Measurements from ENCODE around the gene PKN3.

Gene PKN3

GRCh38 chr9:128733256-128733655 is 31.0 kb downstream of the PKN3 start:
- Histone ChIP-seq H3K9me3 (replicated peaks; ENCODE audit: insufficient read depth, low read length) (no peaks in the 10 kb centered on the region), H2AFZ (ENCODE audit: low read length) (no peak overlapping the region), H3K27ac (ENCODE audit: low read length) (no peak overlapping the region), H3F3A (ENCODE audit: insufficient read depth, low read length) (no peaks in the 10 kb centered on the region), H3K4me1 (ENCODE audit: low read length) (no peaks in the 10 kb centered on the region), H3K9ac (ENCODE audit: low read length) (no peak overlapping the region), H3K36me3 (replicated peaks; ENCODE audit: insufficient read depth, low read length) (no peaks in the 10 kb centered on the region), H3K79me2 (ENCODE audit: low read length) (no peaks in the 10 kb centered on the region), H4K20me1 (ENCODE audit: insufficient read depth, low read length) (no peaks in the 10 kb centered on the region), H3K9me2 (replicated peaks; ENCODE audit: insufficient read depth, low read length) (no peaks in the 10 kb centered on the region), H3K4me2 (ENCODE audit: low read depth, low read length) (no peak overlapping the region), H3K4me3 (ENCODE audit: low read length) (no peak overlapping the region), H3K27me3 (replicated peaks; ENCODE audit: insufficient read depth, low read length) (no peaks in the 10 kb centered on the region)
- TF ChIP-seq CTCF (IDR thresholded peaks at IDR 0.05; ENCODE audit: low read length), result peak; percentile 29
- no peak for TF ChIP-seq EZH2 (optimal IDR thresholded peaks at IDR 0.05; ENCODE audit: low read depth, low read length)
- no peak for DNase-seq

- H3K27ac ChIP-seq (ENCODE audit: low read length), result no peak overlapping the region
- H3K4me3 ChIP-seq (ENCODE audit: low read length), result no peak overlapping the region
- H3K9me2 ChIP-seq (replicated peaks; ENCODE audit: insufficient read depth, low read length), result no peaks in the 10 kb centered on the region
- no peaks in the 10 kb centered on the region for H3K4me1 ChIP-seq (ENCODE audit: low read length)
- H3K9ac ChIP-seq (ENCODE audit: low read length), result no peak overlapping the region
- H3K36me3 ChIP-seq (replicated peaks; ENCODE audit: insufficient read depth, low read length), result no peaks in the 10 kb centered on the region
- no peaks in the 10 kb centered on the region for H3K27me3 ChIP-seq (replicated peaks; ENCODE audit: insufficient read depth, low read length)
- H3K4me2 ChIP-seq (ENCODE audit: low read depth, low read length), result no peak overlapping the region
- H3K79me2 ChIP-seq (ENCODE audit: low read length), result no peaks in the 10 kb centered on the region
- H2AFZ ChIP-seq (ENCODE audit: low read length), result no peak overlapping the region
- TF ChIP-seq CTCF (IDR thresholded peaks at IDR 0.05; ENCODE audit: low read length) (no peak), EZH2 (optimal IDR thresholded peaks at IDR 0.05; ENCODE audit: low read depth, low read length) (no peak), EZH2phosphoT487 (IDR thresholded peaks at IDR 0.05; ENCODE audit: low read length) (no peak)
- no peaks in the 10 kb centered on the region for H3K9me3 ChIP-seq (replicated peaks; ENCODE audit: insufficient read depth, low read length)
- no peak for DNase-seq
- no peaks in the 10 kb centered on the region for H3F3A ChIP-seq (ENCODE audit: insufficient read depth, low read length)
- H4K20me1 ChIP-seq (ENCODE audit: insufficient read depth, low read length), result no peaks in the 10 kb centered on the region
Observed at GRCh38 chr9:128735373-128735772, 33.1 kb downstream of the PKN3 start.

- Histone ChIP-seq H3K27ac (ENCODE audit: low read length) (no peak overlapping the region), H3K27me3 (replicated peaks; ENCODE audit: insufficient read depth, low read length) (no peaks in the 10 kb centered on the region), H2AFZ (ENCODE audit: low read length) (no peak overlapping the region), H3F3A (ENCODE audit: insufficient read depth, low read length) (no peaks in the 10 kb centered on the region), H3K4me2 (ENCODE audit: low read depth, low read length) (no peak overlapping the region), H3K36me3 (replicated peaks; ENCODE audit: insufficient read depth, low read length) (no peaks in the 10 kb centered on the region), H3K9me2 (replicated peaks; ENCODE audit: insufficient read depth, low read length) (no peaks in the 10 kb centered on the region), H3K79me2 (ENCODE audit: low read length) (no peaks in the 10 kb centered on the region), H3K4me1 (ENCODE audit: low read length) (no peaks in the 10 kb centered on the region), H4K20me1 (ENCODE audit: insufficient read depth, low read length) (no peaks in the 10 kb centered on the region), H3K4me3 (ENCODE audit: low read length) (no peak overlapping the region), H3K9me3 (replicated peaks; ENCODE audit: insufficient read depth, low read length) (no peaks in the 10 kb centered on the region), H3K9ac (ENCODE audit: low read length) (no peak overlapping the region)
- no peak for DNase-seq
- TF ChIP-seq EZH2 (optimal IDR thresholded peaks at IDR 0.05; ENCODE audit: low read depth, low read length) (no peak), EZH2phosphoT487 (IDR thresholded peaks at IDR 0.05; ENCODE audit: low read length) (no peak), CTCF (IDR thresholded peaks at IDR 0.05; ENCODE audit: low read length) (no peak)
Observed at GRCh38 chr9:128742401-128742800, 40.1 kb downstream of the PKN3 start.

Measured in MM.1S (cell line).